Inflammatory macrophage (primary cell): Measurements from ENCODE around the gene AMACR.
A peak's percentile ranks its signal among the peaks of the same experiment; 100 is the strongest.
"Not testable (repeated sequence)": the region's sequence is repeated elsewhere in the genome, so short reads cannot be mapped to it uniquely, and the experiment has no call there.

Source experiments
- DNase-seq, 2 donors: peaks; one replicate each; pipeline ENCODE4 v3.0.0-alpha.2; 2020 to 2022

The AMACR gene

GRCh38 chr5:34035756-34036155 is 27.9 kb upstream of the AMACR start:
- peak; percentile 34 to 55 for DNase-seq

GRCh38 chr5:34034534-34035327 is 26.9 kb upstream of the AMACR start:
- no peak for DNase-seq

GRCh38 chr5:34031966-34032365 is 24.1 kb upstream of the AMACR start:
- DNase-seq, result no peak

GRCh38 chr5:34031117-34031516 is 23.3 kb upstream of the AMACR start:
- no peak for DNase-seq

- not testable (repeated sequence) for DNase-seq
Measured at GRCh38 chr5:34030585-34030984, 22.7 kb upstream of the AMACR start.

- no peak for DNase-seq
Measured at GRCh38 chr5:34030048-34030447, 22.2 kb upstream of the AMACR start.

GRCh38 chr5:34028349-34028748 is 20.5 kb upstream of the AMACR start:
- DNase-seq, result no peak

- no peak for DNase-seq
Measured at GRCh38 chr5:34026089-34026761, 18.4 kb upstream of the AMACR start.

- DNase-seq, result no peak
Measured at GRCh38 chr5:34022121-34022705, 14.4 kb upstream of the AMACR start.

GRCh38 chr5:34021334-34021733 is 13.5 kb upstream of the AMACR start:
- no peak for DNase-seq

GRCh38 chr5:34020726-34021125 is 12.9 kb upstream of the AMACR start:
- DNase-seq, result no peak

- no peak for DNase-seq
Measured at GRCh38 chr5:34017254-34017653, 9.4 kb upstream of the AMACR start.

GRCh38 chr5:34016750-34017149 is 8.9 kb upstream of the AMACR start:
- DNase-seq, result no peak

- no peak for DNase-seq
Measured at GRCh38 chr5:34016222-34016621, 8.4 kb upstream of the AMACR start.

GRCh38 chr5:34015120-34015822 is 7.4 kb upstream of the AMACR start:
- DNase-seq, result no peak

GRCh38 chr5:34014626-34015025 is 6.8 kb upstream of the AMACR start:
- no peak for DNase-seq

GRCh38 chr5:34013547-34013946 is 5.7 kb upstream of the AMACR start:
- DNase-seq, result no peak

- DNase-seq, result no peak
Measured at GRCh38 chr5:34012791-34013190, 4.9 kb upstream of the AMACR start.

GRCh38 chr5:34011536-34011935 is 3.7 kb upstream of the AMACR start:
- no peak for DNase-seq

- not testable (repeated sequence) for DNase-seq
Measured at GRCh38 chr5:34010146-34010545, 2.3 kb upstream of the AMACR start.

- DNase-seq, result no peak
Measured at GRCh38 chr5:34009610-34010009, 1.8 kb upstream of the AMACR start.

GRCh38 chr5:34008802-34009201 is 952 bp upstream of the AMACR start:
- DNase-seq, result peak in 1 of 2 donors; percentile 4

GRCh38 chr5:34007201-34007620 is 639 bp downstream of the AMACR start:
- no peak for DNase-seq
